ENCODE results near the gene ADORA1. TPM values are rescaled to one million over a fixed set of nuclear protein-coding genes. Genes with fewer than 3 reads are reported as not detected.

The ADORA1 gene
- total and polyA plus RNA-seq, 2 donors: 1.1 to 1.4 TPM

DNA sequence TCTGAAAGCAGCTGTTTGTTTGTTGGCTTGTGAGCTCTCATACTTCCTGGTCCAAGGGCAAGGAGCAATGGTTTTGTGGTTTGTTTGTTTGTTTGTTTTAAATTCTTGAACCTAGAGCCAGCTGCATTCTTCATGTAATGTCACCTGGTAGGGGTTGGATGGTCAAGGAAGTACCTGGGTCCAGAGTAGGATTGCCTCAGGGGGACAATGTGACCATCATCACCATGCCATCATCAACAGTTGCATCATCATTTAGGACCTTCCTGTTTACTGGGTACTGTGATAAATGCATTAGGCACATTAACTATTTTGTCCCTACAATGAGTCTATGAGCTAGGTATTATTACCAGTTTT is 27.0 kb upstream of the ADORA1 start:
- no peak overlapping the region for H3K27ac ChIP-seq (ENCODE audit: low read depth)
- H3K4me1 ChIP-seq (ENCODE audit: insufficient read depth): no peaks in the 10 kb centered on the region
- DNase-seq (ENCODE audit: extremely low spot score): no peak
- no peaks in the 10 kb centered on the region for H3K36me3 ChIP-seq (ENCODE audit: insufficient read depth)
- H3K4me3 ChIP-seq (ENCODE audit: low read depth, low read length): no peak overlapping the region

DNA sequence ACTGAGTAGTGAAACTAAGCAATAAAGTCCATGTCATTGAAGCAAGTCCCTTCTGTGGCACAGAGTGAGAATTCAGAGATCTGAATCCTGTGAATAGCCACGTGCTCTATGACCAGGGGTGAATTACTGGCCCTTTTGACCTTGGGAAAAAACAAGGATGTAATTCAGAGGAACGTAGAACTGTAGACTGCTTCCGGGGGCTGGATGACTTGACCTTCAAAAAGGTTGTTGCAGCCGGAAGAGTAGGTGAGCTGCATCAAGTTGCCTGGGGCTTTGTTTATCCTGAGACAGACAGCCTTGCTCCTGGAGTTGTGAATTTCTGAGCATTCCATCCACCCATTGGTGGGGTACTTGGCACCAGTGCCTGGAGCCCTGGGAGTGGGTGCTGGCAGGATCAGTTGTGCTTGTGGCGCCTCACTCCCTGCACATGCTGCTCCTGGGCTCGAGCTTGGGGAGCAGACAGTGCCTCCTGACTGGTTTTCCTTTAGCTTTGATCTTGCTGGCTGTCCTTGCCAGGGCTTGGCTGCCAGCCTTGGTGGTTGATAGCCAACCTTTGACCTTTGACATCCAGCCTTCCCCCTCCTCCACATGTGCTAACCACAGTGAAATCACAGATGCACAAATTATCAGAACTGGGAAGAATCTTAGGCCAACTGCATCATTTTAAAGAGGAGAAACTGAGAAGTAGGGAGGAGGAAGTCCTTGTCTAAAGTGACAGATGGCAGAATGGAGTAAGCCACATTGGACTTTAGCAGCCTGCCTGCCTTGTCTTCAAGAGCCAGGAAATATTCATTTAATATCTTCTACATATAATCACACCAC is 25.5 kb upstream of the ADORA1 start:
- H3K4me1 ChIP-seq (ENCODE audit: insufficient read depth): no peaks in the 10 kb centered on the region
- no peak overlapping the region for H3K27ac ChIP-seq (ENCODE audit: low read depth)
- DNase-seq (ENCODE audit: extremely low spot score): no peak
- no peaks in the 10 kb centered on the region for H3K36me3 ChIP-seq (ENCODE audit: insufficient read depth)
- no peak overlapping the region for H3K4me3 ChIP-seq (ENCODE audit: low read depth, low read length)
- WGBS: 73% methylated on average over 6 of the region's 6 CpGs

GRCh38 chr1:203103216-203103615 is 24.3 kb upstream of the ADORA1 start:
- WGBS: 60% methylated on average over 4 of the region's 4 CpGs
- no peak for DNase-seq (ENCODE audit: extremely low spot score)
- Histone ChIP-seq H3K36me3 (ENCODE audit: insufficient read depth) (no peaks in the 10 kb centered on the region), H3K4me3 (ENCODE audit: low read depth, low read length) (no peak overlapping the region), H3K27ac (ENCODE audit: low read depth) (no peak overlapping the region), H3K4me1 (ENCODE audit: insufficient read depth) (no peaks in the 10 kb centered on the region)

DNA sequence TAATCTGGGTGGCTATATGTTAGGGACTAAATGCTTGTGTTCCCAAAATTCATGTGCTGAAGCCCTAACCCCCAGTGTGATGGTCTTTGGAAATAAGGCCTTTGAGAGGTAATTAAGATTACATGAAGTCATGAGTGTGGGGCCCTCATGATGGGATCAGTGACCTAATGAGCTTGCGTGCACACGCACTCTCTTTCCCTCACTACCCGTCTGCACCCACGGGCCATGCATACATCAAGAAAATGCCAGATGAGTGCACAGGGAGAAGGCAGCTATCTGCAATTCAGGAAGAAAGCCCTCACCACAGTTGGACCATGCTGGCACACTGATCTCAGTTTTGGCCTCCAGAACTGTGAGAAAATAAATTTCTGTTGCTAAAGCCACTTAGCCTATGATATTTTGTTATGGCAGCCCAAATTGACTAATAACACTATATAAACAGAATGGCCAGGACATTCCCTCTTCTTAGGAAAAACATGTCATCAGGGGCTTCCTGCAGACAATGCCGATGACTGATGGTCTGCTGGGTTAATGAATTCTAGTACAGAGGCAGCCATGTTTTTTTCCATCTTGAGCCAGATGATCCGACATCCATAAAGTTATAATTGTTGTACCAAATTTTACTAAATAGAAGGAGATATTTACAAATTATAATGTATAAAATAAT is 23.6 kb upstream of the ADORA1 start:
- Histone ChIP-seq H3K36me3 (ENCODE audit: insufficient read depth) (no peaks in the 10 kb centered on the region), H3K4me3 (ENCODE audit: low read depth, low read length) (no peak overlapping the region), H3K27ac (ENCODE audit: low read depth) (no peak overlapping the region), H3K4me1 (ENCODE audit: insufficient read depth) (no peaks in the 10 kb centered on the region)
- WGBS: 91% methylated on average over 6 of the region's 6 CpGs
- no peak for DNase-seq (ENCODE audit: extremely low spot score)

DNA sequence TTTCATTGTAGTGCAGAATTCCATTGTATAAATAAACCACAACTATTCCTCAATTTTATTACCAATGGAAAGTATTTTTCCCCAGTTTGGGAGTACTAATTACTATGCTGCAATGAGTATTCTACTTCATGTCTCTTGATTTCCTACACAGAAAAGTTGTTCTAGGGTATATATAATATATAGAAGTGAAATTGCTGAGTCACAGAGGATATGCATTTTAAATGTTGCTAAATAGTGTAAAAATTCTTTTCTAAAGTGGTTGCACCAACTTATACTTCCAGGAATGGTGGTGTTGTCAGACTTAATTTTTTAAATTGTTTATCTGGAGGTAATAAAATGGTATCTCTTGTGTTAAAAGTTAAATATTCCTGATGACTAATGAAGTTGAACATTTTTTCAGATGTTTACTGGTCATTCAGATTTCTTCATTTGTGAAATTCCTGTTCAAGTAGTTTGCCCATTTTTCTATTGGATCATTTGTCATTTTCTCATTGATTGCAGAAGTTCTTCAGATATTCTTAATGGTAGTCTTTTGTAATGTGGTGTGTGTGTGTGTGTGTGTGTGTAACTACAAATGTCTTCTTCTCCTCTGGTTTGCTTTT is 22.6 kb upstream of the ADORA1 start:
- no peaks in the 10 kb centered on the region for H3K4me1 ChIP-seq (ENCODE audit: insufficient read depth)
- no peak for DNase-seq (ENCODE audit: extremely low spot score)
- no peaks in the 10 kb centered on the region for H3K36me3 ChIP-seq (ENCODE audit: insufficient read depth)
- H3K27ac ChIP-seq (ENCODE audit: low read depth): no peak overlapping the region
- no peak overlapping the region for H3K4me3 ChIP-seq (ENCODE audit: low read depth, low read length)

GRCh38 chr1:203112475-203112874 is 15.1 kb upstream of the ADORA1 start:
- WGBS: 21% methylated on average over 2 of the region's 2 CpGs
- Histone ChIP-seq H3K4me1 (ENCODE audit: insufficient read depth) (no peaks in the 10 kb centered on the region), H3K27ac (ENCODE audit: low read depth) (no peak overlapping the region), H3K36me3 (ENCODE audit: insufficient read depth) (no peaks in the 10 kb centered on the region), H3K4me3 (ENCODE audit: low read depth, low read length) (no peak overlapping the region)
- no peak for DNase-seq (ENCODE audit: extremely low spot score)

DNA sequence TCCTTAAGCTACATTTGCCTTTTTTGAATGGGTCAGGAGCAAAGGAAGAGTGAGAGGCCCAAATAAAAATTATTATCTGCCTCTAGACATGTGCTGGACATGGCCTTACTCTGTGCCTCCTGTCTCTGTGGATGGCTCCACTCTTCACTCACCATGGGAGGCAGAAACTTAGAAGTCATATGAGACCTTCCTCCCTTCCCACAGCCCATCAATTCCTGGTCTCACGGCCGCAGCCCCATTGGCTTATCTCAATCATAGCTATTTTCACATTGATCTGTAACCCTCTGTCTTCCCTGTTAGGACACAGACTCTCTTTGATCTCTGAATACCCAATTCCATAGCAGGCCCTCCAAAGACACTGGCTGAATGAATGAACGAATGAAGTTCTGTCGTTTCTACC is 14.2 kb upstream of the ADORA1 start:
- WGBS: 86% methylated on average over 4 of the region's 4 CpGs
- Histone ChIP-seq H3K4me3 (ENCODE audit: low read depth, low read length) (no peak overlapping the region), H3K27ac (ENCODE audit: low read depth) (no peak overlapping the region), H3K36me3 (ENCODE audit: insufficient read depth) (no peaks in the 10 kb centered on the region), H3K4me1 (ENCODE audit: insufficient read depth) (no peaks in the 10 kb centered on the region)
- DNase-seq (ENCODE audit: extremely low spot score): no peak

DNA sequence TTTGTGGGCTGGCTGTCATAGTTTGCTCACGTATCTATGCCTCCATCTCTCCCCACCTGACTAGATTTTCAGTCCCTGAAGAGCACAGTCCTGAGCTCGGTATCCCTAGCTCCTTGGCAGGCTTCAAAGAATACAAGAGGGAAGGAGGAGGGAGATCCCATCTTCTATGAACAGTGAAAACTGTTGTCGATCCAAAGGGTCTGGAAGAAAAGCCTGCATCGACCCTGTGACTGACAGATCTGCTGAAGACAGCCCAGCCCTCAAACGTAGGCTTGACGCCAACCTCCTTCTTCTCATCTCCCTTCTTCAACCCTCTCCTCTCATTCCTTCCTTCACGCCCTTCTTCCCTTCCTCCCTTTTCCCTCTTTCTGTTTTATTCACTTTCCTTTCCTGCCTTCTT is 13.3 kb upstream of the ADORA1 start:
- no peak overlapping the region for H3K4me3 ChIP-seq (ENCODE audit: low read depth, low read length)
- DNase-seq (ENCODE audit: extremely low spot score): no peak
- no peaks in the 10 kb centered on the region for H3K36me3 ChIP-seq (ENCODE audit: insufficient read depth)
- H3K4me1 ChIP-seq (ENCODE audit: insufficient read depth): no peaks in the 10 kb centered on the region
- 85% methylated on average over 7 of the region's 7 CpGs for WGBS
- no peak overlapping the region for H3K27ac ChIP-seq (ENCODE audit: low read depth)

GRCh38 chr1:203116091-203116820 is 11.3 kb upstream of the ADORA1 start:
- Histone ChIP-seq H3K4me3 (ENCODE audit: low read depth, low read length) (no peak overlapping the region), H3K4me1 (ENCODE audit: insufficient read depth) (no peaks in the 10 kb centered on the region), H3K36me3 (ENCODE audit: insufficient read depth) (no peaks in the 10 kb centered on the region), H3K27ac (ENCODE audit: low read depth) (no peak overlapping the region)
- no peak for DNase-seq (ENCODE audit: extremely low spot score)
- 77% methylated on average over 10 of the region's 10 CpGs for WGBS

- H3K4me1 ChIP-seq (ENCODE audit: insufficient read depth): no peaks in the 10 kb centered on the region
- DNase-seq (ENCODE audit: extremely low spot score): no peak
- H3K4me3 ChIP-seq (ENCODE audit: low read depth, low read length): no peak overlapping the region
- H3K27ac ChIP-seq (ENCODE audit: low read depth): no peak overlapping the region
- 27% methylated on average over 35 of the region's 35 CpGs for WGBS
- no peaks in the 10 kb centered on the region for H3K36me3 ChIP-seq (ENCODE audit: insufficient read depth)
These were observed 9.6 kb upstream of the ADORA1 start for GRCh38 chr1:203117611-203118575.

GRCh38 chr1:203120325-203121153 is 7.0 kb upstream of the ADORA1 start:
- no peaks in the 10 kb centered on the region for H3K4me1 ChIP-seq (ENCODE audit: insufficient read depth)
- no peaks in the 10 kb centered on the region for H3K36me3 ChIP-seq (ENCODE audit: insufficient read depth)
- no peak overlapping the region for H3K4me3 ChIP-seq (ENCODE audit: low read depth, low read length)
- WGBS: 75% methylated on average over 7 of the region's 7 CpGs
- no peak for DNase-seq (ENCODE audit: extremely low spot score)
- H3K27ac ChIP-seq (ENCODE audit: low read depth): no peak overlapping the region

DNA sequence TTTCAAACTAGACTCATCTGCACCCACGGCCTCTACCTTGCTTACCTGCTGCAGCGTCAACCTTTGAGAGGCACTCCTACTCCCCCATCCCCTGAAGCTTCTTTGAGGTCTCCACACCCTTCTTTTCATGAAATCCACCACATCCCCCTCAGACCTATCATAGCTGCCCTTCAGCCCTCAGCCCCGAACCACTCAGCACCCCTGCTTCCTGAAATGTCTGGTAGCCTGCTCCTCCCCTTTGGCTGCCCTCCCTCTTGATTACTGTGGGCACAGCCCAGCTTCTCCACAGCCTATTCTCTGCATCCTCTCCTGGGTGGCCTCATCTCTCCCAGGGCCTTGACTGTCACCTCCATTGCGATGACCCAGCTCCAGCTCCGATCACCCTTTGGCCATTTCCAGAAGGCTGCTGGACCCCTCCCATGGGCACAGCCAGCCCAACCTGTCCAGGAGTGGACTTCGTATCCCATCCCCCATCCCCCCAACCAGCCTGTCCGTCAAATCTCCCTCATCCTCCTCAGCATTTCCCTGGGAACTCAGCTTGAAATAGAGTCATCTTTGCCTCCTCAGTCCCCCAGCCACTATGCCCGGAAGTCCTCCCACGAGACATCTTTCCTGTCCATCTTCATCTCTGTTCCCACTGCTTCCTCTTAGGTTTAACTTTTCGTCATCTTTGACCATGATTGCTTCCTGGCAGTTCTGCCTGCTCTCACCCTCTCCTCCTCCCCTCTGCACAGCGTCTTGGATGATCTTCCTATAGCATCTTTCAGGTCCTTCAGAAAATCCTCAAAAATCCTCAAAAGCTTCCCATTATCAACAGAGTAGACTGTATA is 6.1 kb upstream of the ADORA1 start:
- Histone ChIP-seq H3K4me1 (ENCODE audit: insufficient read depth) (no peaks in the 10 kb centered on the region), H3K36me3 (ENCODE audit: insufficient read depth) (no peaks in the 10 kb centered on the region), H3K27ac (ENCODE audit: low read depth) (no peak overlapping the region), H3K4me3 (ENCODE audit: low read depth, low read length) (no peak overlapping the region)
- DNase-seq (ENCODE audit: extremely low spot score): no peak
- 78% methylated on average over 11 of the region's 11 CpGs for WGBS
